GM12801 (cell line): Measurements from ENCODE around the gene CARS1.

Experiments
- CTCF ChIP-seq: IDR thresholded peaks from one replicate; pipeline ENCODE4 v1.5.1; 2011; ENCODE audit warnings: control low read depth; ENCODE audit not compliant: insufficient read length; ENCODE audit errors: extremely low read depth

Gene CARS1

GRCh38 chr11:2989006-2989405 is 68.2 kb downstream of the CARS1 start:
- no peak for TF ChIP-seq CTCF

GRCh38 chr11:2987881-2988861 is 69.1 kb downstream of the CARS1 start:
- no peak for TF ChIP-seq CTCF

GRCh38 chr11:2983908-2984307 is 73.3 kb downstream of the CARS1 start:
- TF ChIP-seq CTCF = no peak

GRCh38 chr11:2982214-2982613 is 75.0 kb downstream of the CARS1 start:
- no peak for TF ChIP-seq CTCF

GRCh38 chr11:2981130-2981529 is 76.1 kb downstream of the CARS1 start:
- TF ChIP-seq CTCF = no peak

- TF ChIP-seq CTCF = no peak
Observed at GRCh38 chr11:2980168-2980840, 76.9 kb downstream of the CARS1 start.

GRCh38 chr11:2977113-2977512 is 80.1 kb downstream of the CARS1 start:
- TF ChIP-seq CTCF = no peak
